AG04449 (cell line): ENCODE measurements around the gene C14orf119.

Experiments used
- CTCF ChIA-PET: fragments of 350-600 bp; formaldehyde crosslinking; extraction: SDS; loops from one replicate; lab custom pipeline; 2021; ENCODE audit warnings: antibody characterized with exemption; lab: Yijun Ruan, JAX
- POLR2A ChIA-PET: fragments of 400-600, 350-600 bp; formaldehyde crosslinking; extraction: SDS; loops from one replicate; lab custom pipeline; 2020; ENCODE audit warnings: antibody characterized with exemption, inconsistent platforms; lab: Yijun Ruan, JAX
- DNase-seq: peaks from one replicate; pipeline ENCODE4 v3.0.0-alpha.2; 2010; ENCODE audit warnings: low read depth, low spot score
- H3K4me3 ChIP-seq: 2 replicates; pipeline ENCODE4 v1.5.1; 2011; ENCODE audit warnings: low read depth, mild to moderate bottlenecking, control low read depth, low read length
- TF ChIP-seq, protein P1 (sequence below): IDR thresholded peaks from one replicate; pipeline ENCODE4 v1.5.1; 2011; ENCODE audit warnings: mild to moderate bottlenecking, moderate library complexity, low read length, control low read depth, inconsistent platforms; ENCODE audit not compliant: insufficient read depth; ENCODE audit errors: missing control alignments

C14orf119 gene

GRCh38 chr14:23058654-23059504, 36.4 kb upstream of the C14orf119 start:
- no peak overlapping the region for H3K4me3 ChIP-seq
- DNase-seq, result no peak
- CTCF ChIA-PET, result interaction anchor here (0.8 to 31.7 kb wide), 33 partner anchors 7 to 1079 kb away, joined by 3 to 1423 read pairs (median 5); partner anchors contain the start of genes ACIN1, AJUBA, C14orf119 and HAUS4
- TF ChIP-seq, protein P1, sequence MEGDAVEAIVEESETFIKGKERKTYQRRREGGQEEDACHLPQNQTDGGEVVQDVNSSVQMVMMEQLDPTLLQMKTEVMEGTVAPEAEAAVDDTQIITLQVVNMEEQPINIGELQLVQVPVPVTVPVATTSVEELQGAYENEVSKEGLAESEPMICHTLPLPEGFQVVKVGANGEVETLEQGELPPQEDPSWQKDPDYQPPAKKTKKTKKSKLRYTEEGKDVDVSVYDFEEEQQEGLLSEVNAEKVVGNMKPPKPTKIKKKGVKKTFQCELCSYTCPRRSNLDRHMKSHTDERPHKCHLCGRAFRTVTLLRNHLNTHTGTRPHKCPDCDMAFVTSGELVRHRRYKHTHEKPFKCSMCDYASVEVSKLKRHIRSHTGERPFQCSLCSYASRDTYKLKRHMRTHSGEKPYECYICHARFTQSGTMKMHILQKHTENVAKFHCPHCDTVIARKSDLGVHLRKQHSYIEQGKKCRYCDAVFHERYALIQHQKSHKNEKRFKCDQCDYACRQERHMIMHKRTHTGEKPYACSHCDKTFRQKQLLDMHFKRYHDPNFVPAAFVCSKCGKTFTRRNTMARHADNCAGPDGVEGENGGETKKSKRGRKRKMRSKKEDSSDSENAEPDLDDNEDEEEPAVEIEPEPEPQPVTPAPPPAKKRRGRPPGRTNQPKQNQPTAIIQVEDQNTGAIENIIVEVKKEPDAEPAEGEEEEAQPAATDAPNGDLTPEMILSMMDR, result no peak
- POLR2A ChIA-PET, result interaction anchor here (0.6 to 1.5 kb wide), 9 partner anchors 36 to 145 kb away, joined by 3 to 9 read pairs (median 5); partner anchors contain the start of genes ACIN1, AJUBA, C14orf119 and PRMT5

GRCh38 chr14:23060536-23061260, 34.6 kb upstream of the C14orf119 start:
- TF ChIP-seq, protein P1, result no peak
- ChIA-PET CTCF (interaction anchor here (0.6 to 31.7 kb wide), 16 partner anchors 7 to 672 kb away, joined by 3 to 1423 read pairs (median 16); partner anchors contain the start of genes AJUBA, HAUS4 and PRMT5), POLR2A (interaction anchor here (0.9 kb wide), 1 partner anchor 8 kb away, joined by 4 read pairs; no protein-coding TSS in a partner anchor)
- H3K4me3 ChIP-seq, result no peak overlapping the region
- DNase-seq, result no peak

- ChIA-PET POLR2A (interaction anchor here (0.6 to 2.0 kb wide), 6 partner anchors 9 to 79 kb away, joined by 3 to 10 read pairs (median 6); partner anchors contain the start of genes ACIN1, AJUBA and C14orf119), CTCF (interaction anchor here (0.7 to 31.7 kb wide), 17 partner anchors 8 to 506 kb away, joined by 3 to 1423 read pairs (median 5); partner anchors contain the start of genes AJUBA and PRMT5)
- H3K4me3 ChIP-seq, result no peak overlapping the region
- peak; percentile 78 for DNase-seq
- TF ChIP-seq, protein P1, result no peak
These were observed 33.3 kb upstream of the C14orf119 start for GRCh38 chr14:23062002-23062401.

- no peak for DNase-seq
- ChIA-PET CTCF (interaction anchor here (1.0 to 31.7 kb wide), 8 partner anchors 15 to 507 kb away, joined by 3 to 1423 read pairs (median 22); partner anchors contain the start of gene AJUBA), POLR2A (interaction anchor here (1.1 kb wide), 1 partner anchor 32 kb away, joined by 3 read pairs; the partner anchor contains the start of genes ACIN1 and C14orf119)
- TF ChIP-seq, protein P1, result no peak
- H3K4me3 ChIP-seq, result no peak overlapping the region
These were observed 31.7 kb upstream of the C14orf119 start for GRCh38 chr14:23063601-23064000.

DNA sequence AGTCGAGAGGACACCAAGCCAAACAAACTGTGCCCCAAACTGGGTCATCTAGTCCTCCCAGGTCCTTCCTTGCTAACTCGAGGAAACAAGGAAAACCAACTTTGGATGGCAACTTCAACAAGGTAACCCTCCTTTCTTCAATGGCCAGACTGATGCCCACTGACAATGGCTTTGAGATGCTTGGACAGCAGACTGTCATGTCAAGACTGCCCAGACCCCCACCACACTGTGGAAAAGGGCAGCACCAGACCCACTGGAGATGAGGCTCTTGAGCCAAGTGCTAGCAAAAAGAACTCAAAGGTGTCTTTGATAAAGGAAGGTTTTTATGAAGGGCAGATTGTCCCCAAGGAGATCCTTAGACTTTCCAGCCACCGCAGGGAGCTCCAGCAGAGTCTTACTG, 28.9 kb upstream of the C14orf119 start:
- ChIA-PET POLR2A (no interaction called here), CTCF (interaction anchor here (3.1 to 31.7 kb wide), 7 partner anchors 7 to 80 kb away, joined by 26 to 1423 read pairs (median 86); partner anchors contain the start of genes AJUBA and CDH24)
- H3K4me3 ChIP-seq, result no peak overlapping the region
- TF ChIP-seq, protein P1, result no peak
- no peak for DNase-seq
